ENCODE results near the gene SLC6A9.

The SLC6A9 gene

DNA sequence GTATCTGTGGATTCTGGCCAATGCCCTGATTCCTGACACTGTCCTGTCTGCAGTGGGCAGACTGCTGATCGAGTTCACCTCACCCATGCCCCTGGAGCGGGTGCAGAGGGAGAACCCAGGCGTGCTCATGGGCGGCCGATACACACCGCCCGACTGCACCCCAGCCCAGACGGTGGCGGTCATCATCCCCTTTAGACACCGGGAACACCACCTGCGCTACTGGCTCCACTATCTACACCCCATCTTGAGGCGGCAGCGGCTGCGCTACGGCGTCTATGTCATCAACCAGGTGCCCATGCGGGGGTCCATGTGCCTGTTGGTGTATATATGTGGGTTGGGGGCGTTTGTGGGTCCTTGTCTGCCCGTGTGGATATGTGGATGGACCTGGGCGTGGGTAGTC lies 49.6 kb downstream of the SLC6A9 start:
- no peak for DNase-seq

DNA sequence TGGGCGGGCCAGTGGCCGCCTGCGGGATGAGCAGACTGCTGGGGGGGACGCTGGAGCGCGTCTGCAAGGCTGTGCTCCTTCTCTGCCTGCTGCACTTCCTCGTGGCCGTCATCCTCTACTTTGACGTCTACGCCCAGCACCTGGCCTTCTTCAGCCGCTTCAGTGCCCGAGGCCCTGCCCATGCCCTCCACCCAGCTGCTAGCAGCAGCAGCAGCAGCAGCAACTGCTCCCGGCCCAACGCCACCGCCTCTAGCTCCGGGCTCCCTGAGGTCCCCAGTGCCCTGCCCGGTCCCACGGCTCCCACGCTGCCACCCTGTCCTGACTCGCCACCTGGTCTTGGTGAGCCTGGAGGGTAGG lies 50.1 kb downstream of the SLC6A9 start:
- no peak for DNase-seq

DNA sequence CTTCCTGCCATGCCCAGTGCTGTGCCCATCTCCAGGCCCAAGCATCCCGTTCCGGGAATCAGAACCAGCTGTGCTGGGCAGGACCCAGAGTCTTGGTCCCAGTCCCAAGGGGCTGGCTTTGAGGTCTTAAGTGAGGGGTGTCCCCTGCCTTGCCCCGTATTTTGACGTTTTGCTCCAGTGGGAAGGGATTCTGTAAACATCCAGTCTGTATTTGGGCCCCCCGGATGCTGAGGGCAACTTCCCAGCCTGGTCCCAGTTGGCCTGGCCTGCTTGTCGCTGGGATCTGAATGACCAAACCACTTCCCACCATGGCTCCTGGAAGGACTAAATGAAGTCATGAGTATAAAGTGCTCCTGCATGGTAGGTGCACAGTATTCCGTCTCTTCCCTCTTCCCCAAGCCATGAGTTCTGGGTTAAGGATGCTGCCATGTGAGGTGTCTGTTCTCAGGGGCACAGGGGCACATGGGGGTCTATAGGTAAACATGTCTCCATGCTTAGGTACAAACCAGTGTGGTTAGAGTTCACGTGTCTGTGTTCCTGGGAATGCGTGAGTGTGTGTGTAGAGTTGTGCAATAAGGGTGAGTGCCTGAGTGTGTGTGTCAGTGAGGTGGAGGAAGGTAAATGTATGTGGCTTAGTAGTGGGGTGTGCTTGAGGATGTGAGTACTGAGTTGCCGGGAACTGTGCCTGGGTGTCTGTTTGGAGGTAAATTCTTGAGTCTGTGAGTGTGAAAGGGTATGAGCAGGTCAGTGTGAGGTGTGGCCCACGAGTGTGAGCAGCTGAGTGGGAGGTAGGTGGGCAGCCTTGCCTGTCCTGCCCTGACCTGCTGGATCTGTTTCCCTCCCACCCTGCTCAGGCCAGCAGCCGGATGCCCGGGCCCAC lies 50.8 kb downstream of the SLC6A9 start:
- no peak for DNase-seq

DNA sequence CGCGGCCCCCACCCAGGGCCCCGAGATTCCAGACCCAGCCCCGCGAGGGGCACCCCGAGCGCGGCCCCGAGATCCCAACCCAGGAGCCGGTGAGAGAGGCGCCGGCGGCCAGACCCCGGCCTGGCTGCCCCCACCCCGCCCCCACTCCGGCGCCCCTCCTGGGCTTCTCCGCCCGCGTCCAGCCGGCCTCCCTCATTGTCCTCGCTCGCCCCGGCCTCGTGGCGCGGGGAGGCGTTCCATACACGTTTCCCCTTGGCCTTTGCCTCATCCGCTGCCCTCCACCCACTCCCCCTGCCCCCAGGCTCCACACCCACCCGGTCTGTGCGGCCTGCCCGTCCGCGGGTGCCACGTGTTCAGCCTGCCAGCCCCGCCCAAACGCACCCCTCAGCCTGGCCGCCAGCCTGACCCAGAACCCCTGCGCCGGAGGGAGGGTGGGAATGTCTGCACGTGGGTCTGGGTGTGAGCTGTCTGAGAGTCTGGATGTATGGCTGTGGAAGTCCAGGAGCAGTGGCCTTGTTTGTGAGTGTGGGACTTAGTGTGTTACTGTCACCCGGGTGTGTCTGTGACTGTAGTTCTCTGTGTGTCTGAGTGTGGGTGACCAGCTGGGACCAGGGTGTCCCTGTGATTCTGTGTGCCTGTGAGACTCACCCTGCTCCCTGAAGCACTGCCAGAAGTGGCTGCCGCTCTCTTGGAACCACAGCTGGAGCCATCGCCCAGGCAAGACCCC lies 51.6 kb downstream of the SLC6A9 start:
- DNase-seq = no peak

DNA sequence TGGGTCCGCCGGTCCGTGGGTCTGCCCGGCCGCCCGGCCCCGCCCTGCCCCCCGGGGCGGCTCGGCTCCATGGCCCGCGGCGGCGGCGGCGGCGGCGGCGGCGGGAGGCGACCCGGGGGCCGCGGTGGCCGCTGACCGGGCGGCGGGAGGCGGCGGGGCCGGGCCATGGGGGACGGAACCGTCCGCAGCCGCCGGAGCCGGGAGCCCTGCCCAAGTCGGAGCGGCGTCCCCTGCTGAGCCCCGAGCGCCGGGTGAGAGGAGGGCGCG lies 52.1 kb downstream of the SLC6A9 start:
- DNase-seq = no peak

DNA sequence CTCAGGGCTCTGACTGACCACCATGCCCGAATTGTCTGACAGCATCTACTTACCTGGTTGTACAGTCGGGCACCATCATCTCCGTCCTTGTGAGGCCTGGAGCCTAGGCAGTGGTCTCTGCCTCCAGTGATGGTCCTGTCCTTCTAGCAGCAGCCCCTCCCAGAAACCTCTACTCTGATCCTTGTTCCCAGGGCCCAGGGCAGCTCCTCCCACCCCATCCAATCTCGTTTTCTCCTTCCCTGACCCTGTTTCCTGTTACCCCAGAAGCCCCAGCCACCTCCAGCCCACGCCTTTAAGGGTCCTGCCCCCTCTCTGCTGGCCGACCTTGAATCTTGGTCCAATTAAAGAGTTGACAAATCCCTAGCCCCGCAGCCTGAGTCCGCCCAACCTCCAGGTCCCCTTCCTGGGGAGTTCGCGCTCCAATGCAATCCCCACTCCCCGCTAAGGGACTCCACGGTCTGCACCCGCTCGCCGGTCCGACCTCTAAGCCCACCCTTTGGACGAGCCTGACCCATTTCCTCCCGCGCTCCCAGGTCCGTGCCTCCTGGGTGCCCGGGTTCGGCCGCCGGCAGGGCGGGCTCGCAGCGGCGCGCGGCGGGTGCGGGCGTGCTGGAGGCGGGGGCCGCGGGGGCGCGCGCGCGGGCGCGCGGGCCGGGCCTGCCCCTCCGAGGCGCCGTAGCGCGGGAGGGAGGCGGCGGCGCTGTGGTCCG lies 52.6 kb downstream of the SLC6A9 start, which contains the start of gene B4GALT2:
TSS of gene B4GALT2 (plus strand) at position 660 of the 710 bp plus-strand sequence. CDS start 1,951 bp downstream, outside the sequence.
- no peak for DNase-seq

DNA sequence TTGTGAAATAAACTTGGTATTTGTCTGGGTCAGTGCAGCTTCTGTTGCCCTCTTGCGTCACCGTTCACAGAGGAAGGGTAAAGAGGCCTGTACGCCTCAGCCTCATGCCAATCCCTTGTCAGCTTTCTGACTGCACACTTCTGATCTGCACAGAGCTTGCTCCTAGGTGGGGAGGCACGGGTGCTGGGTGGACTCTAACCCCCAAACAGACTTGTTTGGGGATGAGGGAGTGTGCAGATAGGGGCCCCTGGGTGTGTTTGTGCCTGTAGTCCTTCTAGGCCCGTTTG lies 53.1 kb downstream of the SLC6A9 start:
- no peak for DNase-seq

DNA sequence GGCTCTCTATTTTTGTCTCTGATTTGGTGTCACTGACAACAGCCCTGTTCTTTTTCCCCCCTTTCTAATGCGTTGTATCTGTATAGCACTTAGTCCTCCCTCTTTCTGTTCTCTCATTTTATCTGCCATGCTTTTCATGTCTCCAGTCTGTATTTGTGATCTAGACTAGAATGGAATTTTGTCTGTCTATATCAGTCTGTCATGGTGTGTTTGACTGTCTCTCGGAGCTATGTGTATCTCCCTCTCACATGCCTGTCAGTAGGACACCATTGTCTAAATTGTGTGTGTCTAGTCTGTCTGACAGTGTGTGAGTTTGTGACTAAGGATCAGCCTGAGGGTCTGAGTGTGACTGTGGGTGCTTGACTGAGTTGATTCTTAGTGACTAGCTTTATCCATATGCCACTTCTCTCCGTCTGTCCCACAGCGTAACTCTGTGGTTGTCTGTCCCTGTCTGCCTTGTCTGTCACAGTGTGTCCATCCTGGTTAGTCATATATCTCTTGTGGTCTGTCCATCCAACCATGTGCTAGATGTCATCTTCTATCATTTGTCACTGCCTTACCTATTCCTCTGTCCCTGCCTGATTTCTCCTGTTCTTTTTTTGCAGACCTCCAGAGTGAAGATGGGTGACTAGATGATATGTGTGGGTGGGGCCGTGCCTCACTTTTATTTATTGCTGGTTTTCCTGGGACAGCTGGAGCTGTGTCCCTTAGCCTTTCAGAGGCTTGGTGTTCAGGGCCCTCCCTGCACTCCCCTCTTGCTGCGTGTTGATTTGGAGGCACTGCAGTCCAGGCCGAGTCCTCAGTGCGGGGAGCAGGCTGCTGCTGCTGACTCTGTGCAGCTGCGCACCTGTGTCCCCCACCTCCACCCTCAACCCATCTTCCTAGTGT lies 53.6 kb downstream of the SLC6A9 start:
- no peak for DNase-seq

DNA sequence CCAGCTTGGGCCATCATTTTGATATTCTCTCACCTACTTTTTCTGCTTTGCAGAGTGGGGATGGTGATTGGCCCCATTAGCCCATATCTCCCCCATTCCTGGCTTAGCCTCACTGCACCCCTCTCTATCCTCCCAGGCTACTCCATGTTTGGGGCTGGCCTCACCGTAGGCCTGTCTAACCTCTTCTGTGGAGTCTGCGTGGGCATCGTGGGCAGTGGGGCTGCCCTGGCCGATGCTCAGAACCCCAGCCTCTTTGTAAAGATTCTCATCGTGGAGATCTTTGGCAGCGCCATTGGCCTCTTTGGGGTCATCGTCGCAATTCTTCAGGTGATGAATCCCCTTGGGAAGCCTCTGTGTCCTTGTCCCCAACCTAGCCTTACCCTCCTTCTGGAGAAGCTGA lies 54.4 kb downstream of the SLC6A9 start:
- DNase-seq = no peak

DNA sequence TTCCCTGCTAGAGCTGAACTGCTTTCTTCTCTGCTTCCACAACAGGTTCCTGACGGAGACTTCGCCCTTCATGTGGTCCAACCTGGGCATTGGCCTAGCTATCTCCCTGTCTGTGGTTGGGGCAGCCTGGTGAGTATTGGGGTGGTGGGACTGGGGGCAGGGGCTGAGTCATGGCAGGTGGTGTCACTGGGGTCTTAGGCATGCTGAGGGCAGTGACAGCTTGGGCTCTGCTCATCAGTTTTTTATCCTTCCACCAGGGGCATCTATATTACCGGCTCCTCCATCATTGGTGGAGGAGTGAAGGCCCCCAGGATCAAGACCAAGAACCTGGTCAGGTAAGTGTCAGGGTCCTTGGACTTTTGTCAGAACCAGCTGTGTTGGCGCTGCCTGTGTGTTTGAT lies 55.2 kb downstream of the SLC6A9 start:
- no peak for DNase-seq

DNA sequence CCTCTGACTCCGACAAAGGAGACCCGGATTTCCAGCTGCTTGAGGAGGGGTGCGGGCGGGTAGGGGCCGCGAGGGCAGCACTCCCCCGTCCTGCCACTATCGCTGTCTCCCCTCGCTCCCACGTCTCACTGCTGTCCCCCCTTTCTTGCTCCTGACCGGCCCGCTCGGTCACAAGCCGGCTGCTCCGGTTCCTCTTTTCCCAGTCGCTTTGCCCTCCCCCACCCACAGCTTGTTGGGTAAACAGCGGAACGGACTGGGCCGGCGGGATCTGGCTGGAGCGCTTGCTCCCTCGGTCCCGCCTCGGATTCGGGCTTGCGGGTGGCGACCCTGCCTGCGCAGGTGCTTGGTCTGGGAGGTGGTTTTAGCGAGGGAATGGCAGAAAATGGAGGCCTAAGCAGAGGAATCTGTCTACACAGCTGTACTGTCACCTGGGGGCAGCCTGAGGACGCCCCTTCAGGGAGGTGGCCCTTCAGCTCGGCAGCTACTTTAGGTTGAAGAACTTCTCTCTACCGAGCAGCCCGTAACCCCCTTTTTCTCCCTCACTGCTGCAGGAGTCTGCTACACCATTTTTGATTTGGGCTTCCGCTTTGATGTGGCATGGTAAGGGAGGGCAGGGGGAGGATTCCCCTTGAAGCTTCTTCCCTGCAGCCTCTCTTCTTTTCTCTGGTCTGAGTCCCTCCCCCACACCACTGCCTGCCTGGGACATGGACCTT lies 55.9 kb downstream of the SLC6A9 start:
- no peak for DNase-seq

DNA sequence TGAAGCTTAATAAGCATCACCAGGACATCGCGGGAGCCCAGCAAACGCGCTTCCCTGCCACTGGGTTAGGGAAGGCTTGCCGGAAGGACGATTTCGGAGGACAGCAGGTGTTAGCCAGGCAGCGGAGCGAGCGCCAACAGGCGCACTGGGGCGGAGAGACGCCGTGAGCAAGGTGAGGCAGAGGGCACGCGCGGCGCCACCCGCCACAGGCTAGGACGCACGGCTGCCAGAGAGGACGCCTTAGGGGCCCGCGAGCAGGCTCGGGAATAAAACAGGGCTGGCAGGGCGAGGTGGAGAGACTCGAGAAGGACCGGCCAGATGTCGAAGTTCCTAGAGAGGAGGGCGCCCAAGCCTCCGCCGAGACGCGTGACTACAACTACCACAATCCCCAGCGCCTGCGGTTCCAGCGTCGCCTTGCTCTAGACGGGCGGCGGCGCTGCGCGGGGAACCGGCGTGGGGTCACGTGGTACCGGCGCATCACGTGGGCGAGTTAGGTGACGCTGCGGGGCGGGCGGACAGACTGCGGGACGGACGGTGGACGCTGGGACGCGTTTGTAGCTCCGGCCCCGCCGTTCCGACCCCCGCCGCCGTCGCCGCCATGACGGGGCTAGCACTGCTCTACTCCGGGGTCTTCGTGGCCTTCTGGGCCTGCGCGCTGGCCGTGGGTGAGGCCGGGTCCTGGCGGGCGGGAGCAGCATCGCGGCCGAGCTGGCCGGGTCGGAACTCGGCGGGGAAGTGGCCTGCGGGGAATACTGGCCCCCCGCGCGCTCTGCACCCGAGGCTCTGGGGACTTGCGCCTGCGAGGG lies 56.6 kb downstream of the SLC6A9 start, which contains the start of gene ATP6V0B:
TSS of gene ATP6V0B (plus strand) at position 518 of the 806 bp plus-strand sequence. CDS start at position 599, 81 bp downstream.
- peak; percentile 62 to 85 for DNase-seq

DNA sequence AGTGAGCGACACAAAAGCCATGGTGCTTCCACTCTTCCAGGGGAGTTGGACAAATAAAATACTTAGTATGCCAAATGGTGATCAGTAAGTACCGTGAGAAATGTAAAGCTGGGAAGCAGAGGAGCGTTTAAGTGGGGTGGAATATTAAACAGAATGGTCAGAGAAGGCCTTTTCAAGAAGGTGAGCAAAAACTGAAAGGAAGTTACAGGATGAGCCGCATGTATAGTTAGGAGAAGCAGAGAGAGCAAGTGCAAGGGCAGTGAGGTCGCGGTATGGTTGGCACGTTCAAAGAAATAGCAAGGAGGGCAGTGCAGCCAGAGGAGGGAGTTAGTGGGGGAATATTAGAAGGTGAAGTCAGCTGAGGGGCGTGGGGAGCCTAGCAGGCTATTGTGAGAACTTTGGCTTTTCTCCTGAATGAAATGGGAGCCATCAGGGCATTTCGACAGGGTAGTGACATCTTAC lies 57.2 kb downstream of the SLC6A9 start:
- no peak for DNase-seq

DNA sequence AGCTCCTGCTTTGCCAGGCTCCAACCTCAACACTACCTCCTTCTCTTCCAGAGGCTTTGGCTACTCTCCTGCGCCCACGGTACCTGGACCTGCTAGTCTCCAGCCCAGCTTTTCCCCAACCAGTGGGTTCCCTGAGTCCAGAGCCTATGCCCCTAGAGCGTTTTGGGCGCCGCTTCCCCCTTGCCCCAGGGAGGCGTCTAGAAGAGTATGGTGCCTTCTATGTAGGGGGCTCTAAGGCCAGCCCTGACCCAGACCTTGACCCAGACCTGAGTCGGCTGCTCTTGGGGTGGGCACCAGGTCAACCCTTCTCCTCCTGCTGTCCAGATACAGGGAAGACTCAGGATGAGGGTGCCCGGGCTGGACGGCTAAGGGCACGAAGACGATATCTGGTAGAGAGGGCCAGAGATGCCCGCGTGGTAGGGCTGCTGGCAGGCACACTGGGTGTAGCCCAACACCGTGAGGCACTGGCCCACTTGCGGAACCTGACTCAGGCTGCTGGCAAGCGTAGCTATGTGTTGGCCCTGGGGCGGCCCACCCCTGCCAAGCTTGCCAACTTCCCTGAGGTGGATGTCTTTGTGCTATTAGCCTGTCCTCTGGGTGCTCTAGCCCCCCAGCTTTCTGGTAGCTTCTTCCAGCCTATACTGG lies 59.8 kb downstream of the SLC6A9 start:
- DNase-seq = no peak

DNA sequence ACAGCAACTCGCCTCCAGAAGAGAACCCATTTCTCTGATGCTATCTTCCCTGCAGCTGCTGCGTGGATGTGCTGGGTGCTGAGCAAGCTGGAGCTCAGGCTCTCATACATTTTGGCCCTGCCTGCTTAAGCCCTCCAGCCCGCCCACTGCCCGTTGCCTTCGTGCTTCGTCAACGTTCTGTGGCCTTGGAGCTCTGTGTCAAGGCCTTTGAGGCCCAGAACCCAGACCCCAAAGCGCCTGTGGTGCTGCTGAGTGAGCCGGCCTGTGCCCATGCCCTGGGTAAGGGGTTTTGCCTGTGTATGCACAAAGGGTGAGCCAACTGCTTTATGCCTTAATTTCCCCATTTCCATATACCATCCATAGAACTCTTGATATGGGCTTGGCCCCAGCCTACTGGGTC lies 60.4 kb downstream of the SLC6A9 start:
- DNase-seq = no peak

DNA sequence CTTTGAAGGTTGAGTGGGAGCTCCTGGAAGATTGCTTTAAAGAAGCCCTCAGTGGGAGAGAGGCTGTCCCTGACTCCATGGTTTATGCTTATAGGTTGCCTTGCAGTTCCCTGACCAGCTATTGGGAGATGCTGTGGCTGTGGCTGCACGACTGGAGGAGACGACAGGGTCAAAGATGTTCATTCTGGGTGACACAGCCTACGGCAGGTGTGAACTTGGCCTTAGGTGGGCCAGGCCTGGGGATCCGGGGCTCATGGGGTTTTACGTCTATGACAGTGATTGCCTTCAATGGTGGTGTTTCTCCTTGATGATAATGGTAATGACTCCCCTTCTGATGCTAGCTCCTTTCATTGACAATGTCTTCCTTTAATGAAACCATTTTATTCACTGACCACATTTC lies 60.8 kb downstream of the SLC6A9 start:
- DNase-seq = no peak

DNA sequence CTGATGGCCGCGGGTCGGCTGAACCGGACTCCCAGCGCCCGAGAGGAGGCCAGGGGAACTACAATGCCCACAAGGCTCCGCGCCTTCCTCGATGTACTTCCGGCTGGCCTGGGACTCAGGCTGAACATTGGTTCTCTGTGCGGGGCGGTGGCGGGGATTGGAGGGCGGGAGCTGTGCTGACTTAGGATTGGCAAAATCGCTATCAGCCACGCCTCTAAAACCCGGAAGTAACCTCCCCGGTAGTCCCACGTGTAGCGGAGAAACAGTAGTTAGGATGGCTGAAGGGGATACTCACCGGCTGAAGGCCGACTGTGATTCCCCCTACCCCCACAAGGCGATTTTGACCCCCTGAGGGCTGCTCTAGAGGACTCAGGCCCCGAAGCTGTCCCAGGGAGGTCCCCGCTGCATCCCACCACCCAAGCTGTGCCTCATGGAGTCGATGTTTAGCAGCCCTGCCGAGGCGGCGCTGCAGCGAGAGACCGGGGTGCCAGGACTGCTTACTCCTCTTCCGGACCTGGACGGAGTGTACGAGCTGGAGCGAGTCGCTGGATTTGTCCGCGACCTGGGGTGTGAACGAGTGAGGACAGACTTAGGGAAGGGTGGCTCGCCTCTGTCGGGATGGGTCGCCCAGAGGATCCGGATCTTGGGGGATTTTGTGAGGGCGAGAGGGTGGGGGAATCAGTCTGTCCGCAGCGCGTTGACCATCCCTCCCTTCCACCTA lies 61.4 kb downstream of the SLC6A9 start, which contains the start of gene DPH2:
TSS of gene DPH2 (plus strand) at position 265 of the 721 bp plus-strand sequence. CDS start at position 431, 166 bp downstream.
- peak; percentile 79 to 93 for DNase-seq

DNA sequence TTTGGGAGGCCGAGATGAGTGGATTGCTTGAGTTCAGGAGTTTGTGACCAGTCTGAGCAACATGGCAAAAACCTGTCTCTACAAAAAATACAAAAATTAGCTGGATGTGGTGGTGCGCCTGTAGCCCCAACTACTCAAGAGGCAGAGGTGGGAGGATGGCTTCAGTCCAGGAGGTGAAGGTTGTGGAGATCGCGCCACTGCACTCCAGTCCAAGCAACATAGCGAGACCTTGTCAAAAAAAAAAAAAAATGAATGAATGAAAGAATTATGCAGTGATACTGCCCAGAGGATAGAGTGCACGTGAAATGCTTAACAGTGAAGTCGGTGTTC lies 61.9 kb downstream of the SLC6A9 start:
- no peak for DNase-seq

DNA sequence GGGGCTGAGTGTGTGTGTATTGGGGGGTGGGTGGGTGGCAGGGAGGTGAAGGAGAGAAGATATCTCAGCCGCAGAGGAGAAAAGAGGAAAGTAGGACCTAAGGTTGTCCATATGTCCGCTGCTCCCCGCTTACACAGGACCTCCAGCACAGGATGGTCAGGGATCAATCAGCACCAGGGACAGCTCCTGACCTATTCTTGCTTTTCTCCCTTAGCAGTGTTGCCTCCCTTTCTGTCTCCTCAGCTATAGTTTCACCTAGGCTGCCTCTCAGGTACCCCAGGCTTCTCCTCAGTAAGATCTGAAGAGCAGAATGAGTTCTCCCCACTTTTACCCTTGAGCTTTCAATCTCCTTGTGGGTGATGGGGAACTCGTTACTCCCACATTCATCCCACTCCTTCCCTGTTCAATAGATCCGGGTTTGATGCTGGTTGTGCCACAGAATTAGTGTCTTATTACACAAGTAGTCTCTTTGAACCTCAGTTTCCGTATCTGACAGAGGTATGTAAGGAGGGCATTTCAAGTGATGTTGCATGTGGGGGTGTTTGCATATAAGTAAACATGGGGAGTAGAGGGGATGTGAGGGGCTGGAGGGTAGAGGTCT lies 62.8 kb downstream of the SLC6A9 start:
- no peak for DNase-seq

DNA sequence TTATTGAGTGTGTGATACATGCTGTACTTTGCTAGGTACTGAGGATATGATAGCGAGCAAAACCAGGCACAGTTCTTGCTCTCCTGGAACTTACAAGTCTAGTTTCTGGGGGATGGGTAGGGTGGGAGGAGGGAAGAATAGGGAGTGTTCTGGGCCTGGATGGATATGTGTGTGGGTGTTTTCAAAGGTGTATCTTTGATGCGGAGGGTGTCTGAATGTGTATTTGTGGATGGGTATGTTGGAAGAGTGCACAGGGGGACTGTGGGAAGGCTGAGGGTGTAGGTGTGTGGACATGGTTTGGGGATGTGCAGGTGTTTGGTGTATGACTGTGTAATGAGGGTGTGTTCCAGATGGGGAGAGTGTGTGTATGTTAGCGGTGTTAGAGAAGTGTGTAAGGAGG lies 65.9 kb downstream of the SLC6A9 start:
- no peak for DNase-seq

Data from cerebellar nuclear complex (tissue), 1 donor.